ENCODE data around the gene CEND1. TPM values are rescaled to one million over a fixed set of nuclear protein-coding genes. Genes with fewer than 3 reads are reported as not detected.

CEND1 gene
- total and polyA plus RNA-seq, 2 of the 4 experiments (the other 2 are of a cell fraction) = 0.90 to 4.0 TPM

DNA sequence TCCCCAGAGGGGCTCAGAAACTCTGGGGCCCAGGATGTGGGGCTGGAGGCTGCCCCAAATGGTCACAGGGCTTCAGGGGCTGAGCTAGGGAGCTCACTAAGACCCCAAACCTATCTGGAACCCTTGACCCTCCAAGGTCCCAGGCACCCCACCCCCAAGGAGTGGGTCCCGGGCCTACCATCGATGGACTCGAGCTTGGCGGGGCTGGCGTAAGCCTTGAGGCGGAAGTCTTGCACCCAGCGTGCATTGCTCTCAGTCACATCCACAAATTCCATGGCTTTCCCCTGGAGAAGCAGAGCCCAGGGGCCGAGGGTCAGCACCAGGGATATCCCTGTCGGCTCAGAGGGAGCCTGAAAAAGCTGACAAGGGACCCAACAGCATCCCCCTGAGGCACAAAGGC, 16.1 kb downstream of the CEND1 start:
- Histone ChIP-seq H3K4me3 (ENCODE audit: insufficient read depth, low read depth, low read length) (no peak overlapping the region), H3K27ac (ENCODE audit: insufficient read depth, low read length) (no peak overlapping the region), H3K79me1 (ENCODE audit: low read depth in 1 of 2, low read length in 2 of 2) (peaks cover 11 to 68% of the 10 kb centered on the region in 2 experiments), H3K9ac (ENCODE audit: low read depth, low read length) (no peak overlapping the region), H4K5ac (ENCODE audit: low read depth, low read length) (no peak overlapping the region), H2BK20ac (ENCODE audit: low read depth, low read length) (no peak overlapping the region), H3K23ac (ENCODE audit: low read depth, low read length) (no peak overlapping the region), H2AK5ac (ENCODE audit: low read depth, low read length) (no peak overlapping the region), H3K27me3 (ENCODE audit: control insufficient read depth, insufficient read depth, low read length) (no peaks in the 10 kb centered on the region), H2AFZ (replicated peaks; ENCODE audit: low read length, poor library complexity) (no peak overlapping the region), H4K20me1 (ENCODE audit: insufficient read depth, low read length) (peaks cover 67% of the 10 kb centered on the region), H4K8ac (ENCODE audit: low read depth in 2 of 2, low read length in 2 of 2) (no peak overlapping the region; a peak in 1 of 4 replicates), H2AK9ac (replicated peaks; ENCODE audit: low read depth, low read length, poor library complexity) (peak overlapping the region; percentile 5), H3K56ac (ENCODE audit: extremely low read depth, insufficient read depth, low read length) (no peak overlapping the region), H3K14ac (replicated peaks; ENCODE audit: low read depth, low read length) (no peak overlapping the region), H2BK15ac (ENCODE audit: low read depth, low read length) (no peak overlapping the region), H3K4ac (ENCODE audit: low read depth, low read length) (no peak overlapping the region), H3K36me3 (ENCODE audit: control insufficient read depth, insufficient read depth, low read length) (peaks cover 39% of the 10 kb centered on the region), H3K4me2 (ENCODE audit: low read depth, low read length) (no peak overlapping the region), H2BK120ac (ENCODE audit: low read depth, low read length) (no peak overlapping the region), H3K9me3 (ENCODE audit: control insufficient read depth, insufficient read depth, low read length) (no peaks in the 10 kb centered on the region), H3K4me1 (ENCODE audit: control insufficient read depth, insufficient read depth, low read length) (peaks cover 13% of the 10 kb centered on the region), H3K9me1 (ENCODE audit: insufficient read depth, low read length) (peaks cover 11% of the 10 kb centered on the region; the same call in 1 of the 2 replicates), H3K18ac (ENCODE audit: low read depth, low read length) (no peak overlapping the region), H4K91ac (ENCODE audit: insufficient read depth, low read depth, low read length) (no peak overlapping the region), H2BK5ac (ENCODE audit: low read depth, low read length, poor library complexity, severe bottlenecking) (no peak overlapping the region)
- in situ Hi-C loops (cut with MboI; ENCODE audit: low sequenced_read_pairs) = no loop called here
- TF ChIP-seq BHLHE40 (IDR thresholded peaks at IDR 0.05; ENCODE audit: low read depth, low read length) (no peak), FOS (IDR thresholded peaks at IDR 0.05; ENCODE audit: low read depth, low read length) (no peak), MXI1 (IDR thresholded peaks at IDR 0.05; ENCODE audit: borderline replicate concordance, low read depth, low read length) (no peak), NFE2L2 (IDR thresholded peaks at IDR 0.05; ENCODE audit: low read depth, low read length) (no peak), RCOR1 (IDR thresholded peaks at IDR 0.05; ENCODE audit: insufficient replicate concordance, low read length) (no peak), POLR2A (IDR thresholded peaks at IDR 0.05; ENCODE audit: low read depth, low read length) (no peak), SMC3 (IDR thresholded peaks at IDR 0.05; ENCODE audit: low read depth, low read length) (no peak), CEBPB (IDR thresholded peaks at IDR 0.05; ENCODE audit: low read depth, low read length) (no peak), MAFK (IDR thresholded peaks at IDR 0.05; ENCODE audit: low read depth, low read length) (no peak), RFX5 (IDR thresholded peaks at IDR 0.05; ENCODE audit: low read depth, low read length) (no peak), MAZ (IDR thresholded peaks at IDR 0.05; ENCODE audit: borderline replicate concordance, low read depth, low read length) (no peak)
- TF ChIP-seq, protein P1, sequence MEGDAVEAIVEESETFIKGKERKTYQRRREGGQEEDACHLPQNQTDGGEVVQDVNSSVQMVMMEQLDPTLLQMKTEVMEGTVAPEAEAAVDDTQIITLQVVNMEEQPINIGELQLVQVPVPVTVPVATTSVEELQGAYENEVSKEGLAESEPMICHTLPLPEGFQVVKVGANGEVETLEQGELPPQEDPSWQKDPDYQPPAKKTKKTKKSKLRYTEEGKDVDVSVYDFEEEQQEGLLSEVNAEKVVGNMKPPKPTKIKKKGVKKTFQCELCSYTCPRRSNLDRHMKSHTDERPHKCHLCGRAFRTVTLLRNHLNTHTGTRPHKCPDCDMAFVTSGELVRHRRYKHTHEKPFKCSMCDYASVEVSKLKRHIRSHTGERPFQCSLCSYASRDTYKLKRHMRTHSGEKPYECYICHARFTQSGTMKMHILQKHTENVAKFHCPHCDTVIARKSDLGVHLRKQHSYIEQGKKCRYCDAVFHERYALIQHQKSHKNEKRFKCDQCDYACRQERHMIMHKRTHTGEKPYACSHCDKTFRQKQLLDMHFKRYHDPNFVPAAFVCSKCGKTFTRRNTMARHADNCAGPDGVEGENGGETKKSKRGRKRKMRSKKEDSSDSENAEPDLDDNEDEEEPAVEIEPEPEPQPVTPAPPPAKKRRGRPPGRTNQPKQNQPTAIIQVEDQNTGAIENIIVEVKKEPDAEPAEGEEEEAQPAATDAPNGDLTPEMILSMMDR (conservative IDR thresholded peaks at IDR 0.05; ENCODE audit: low read depth, low read length) = no peak
- TF ChIP-seq, protein P2, sequence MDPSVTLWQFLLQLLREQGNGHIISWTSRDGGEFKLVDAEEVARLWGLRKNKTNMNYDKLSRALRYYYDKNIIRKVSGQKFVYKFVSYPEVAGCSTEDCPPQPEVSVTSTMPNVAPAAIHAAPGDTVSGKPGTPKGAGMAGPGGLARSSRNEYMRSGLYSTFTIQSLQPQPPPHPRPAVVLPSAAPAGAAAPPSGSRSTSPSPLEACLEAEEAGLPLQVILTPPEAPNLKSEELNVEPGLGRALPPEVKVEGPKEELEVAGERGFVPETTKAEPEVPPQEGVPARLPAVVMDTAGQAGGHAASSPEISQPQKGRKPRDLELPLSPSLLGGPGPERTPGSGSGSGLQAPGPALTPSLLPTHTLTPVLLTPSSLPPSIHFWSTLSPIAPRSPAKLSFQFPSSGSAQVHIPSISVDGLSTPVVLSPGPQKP (IDR thresholded peaks at IDR 0.05; ENCODE audit: borderline replicate concordance, low read depth, low read length) = no peak
- ATAC-seq (ENCODE audit: low read depth) (no peak), DNase-seq (no peak)
- dilution Hi-C loops (cut with HindIII; ENCODE audit: low sequenced_read_pairs, unreplicated experiment) = no loop called here
- intact Hi-C loops (cut with micrococcal nuclease) = no loop called here
- BruUV-seq (replicated peaks) = no TSS peak
- ChIA-PET CTCF (no interaction called here), POLR2A (ENCODE audit: unreplicated experiment) (no interaction called here)
- WGBS, 2 experiments (ENCODE audit: extremely low coverage in 2 of 2, insufficient read length in 1 of 2) = 78% methylated on average over 3 of the region's 9 CpGs; no CpG with 5 or more reads in 1 of the 2 experiments

All from IMR-90 (cell line).